K562 (cell line): ENCODE data around the gene DNAJC30. TPM values are rescaled to one million over a fixed set of nuclear protein-coding genes. Genes with fewer than 3 reads are reported as not detected.
A peak's percentile ranks its signal among the peaks of the same experiment; 100 is the strongest.

Experiments used
- ATAC-seq: fragments of 200-7000 bp; cut with Tn5 transposase; 3 replicates; pipeline ENCODE4 v1.9.1; 2020; ENCODE audit warnings: moderate library complexity
- BruUV-seq: library from RNA; stranded (reverse); fragments of 400-500 nt; replicated peaks from 2 replicates; lab custom pipeline; 2021; lab: Mats Ljungman, UMichigan
- CTCF ChIA-PET: fragments of 300-600 bp; formaldehyde crosslinking; extraction: SDS; loops from one replicate; lab custom pipeline; 2021; ENCODE audit warnings: low intra/inter-chr PET ratio; lab: Yijun Ruan, JAX
- POLR2A ChIA-PET: fragments of 300-600, 350-650 bp; sonication (Branson Sonifier 250); formaldehyde crosslinking; extraction: SDS; loops from one replicate; lab custom pipeline; 2021; ENCODE audit warnings: antibody characterized with exemption, inconsistent platforms; lab: Yijun Ruan, JAX
- DNase-seq, 4 experiments: peaks; one replicate each; pipeline versions ENCODE4 v3.0.0 to v3.0.0-alpha.2; 2011 to 2018; ENCODE audit warnings: low spot score in 3 of 4, mixed read lengths in 3 of 4; ENCODE audit errors: extremely low read depth in 1 of 4
- FAIRE-seq: peaks from 2 replicates; lab custom pipeline; 2011; peaks lifted over from hg19 to GRCh38; lab: Jason Lieb, UNC
- H2AFZ ChIP-seq: 2 replicates; pipeline ENCODE4 v1.6.0; 2011; ENCODE audit warnings: low read depth, low read length, control low read depth, inconsistent platforms
- H3K27ac ChIP-seq: fragments of 200-600 bp; 3 replicates; pipeline ENCODE4 v1.8.0; 2011; ENCODE audit warnings: low read depth, mild to moderate bottlenecking, control low read depth, inconsistent platforms, low read length, moderate library complexity, mixed read lengths; ENCODE audit errors: extremely low read depth
- H3K27me3 ChIP-seq, 2 experiments: fragments of 300-600 bp in 1 of 2; 2 replicates in 1 of 2; 3 replicates in 1 of 2; pipeline versions ENCODE4 v1.6.0 to v1.8.0; 2011; ENCODE audit warnings: inconsistent platforms in 2 of 2, low read length in 2 of 2, mild to moderate bottlenecking in 1 of 2, mixed read lengths in 1 of 2, moderate library complexity in 1 of 2; ENCODE audit not compliant: control insufficient read depth in 2 of 2, insufficient read depth in 2 of 2
- H3K36me3 ChIP-seq: fragments of 300-600 bp; 3 replicates; pipeline ENCODE4 v1.8.0; 2011; ENCODE audit warnings: mild to moderate bottlenecking, low read length, inconsistent platforms; ENCODE audit not compliant: control insufficient read depth, insufficient read depth
- H3K4me1 ChIP-seq, 2 experiments: fragments of 200-600 bp in 1 of 2; replicated peaks in 1 of 2; 2 replicates in 1 of 2; 3 replicates in 1 of 2; pipeline versions ENCODE4 v1.5.1 to v1.8.0; 2011; ENCODE audit warnings: inconsistent platforms in 2 of 2, low read length in 2 of 2, mild to moderate bottlenecking in 1 of 2, mixed read lengths in 1 of 2, moderate library complexity in 1 of 2; ENCODE audit not compliant: control insufficient read depth in 2 of 2, insufficient read depth in 2 of 2
- H3K4me2 ChIP-seq: 2 replicates; pipeline ENCODE4 v1.6.1; 2011; ENCODE audit warnings: low read length, control low read depth, inconsistent platforms, mixed read lengths; ENCODE audit not compliant: insufficient read depth
- H3K4me3 ChIP-seq: fragments of 200-600 bp; sonication (generic), shearing (Covaris generic); 2 replicates; pipeline ENCODE4 v1.5.1; 2016; ENCODE audit warnings: control low read depth, inconsistent platforms
- H3K79me2 ChIP-seq: fragments of 200-600 bp; 3 replicates; pipeline ENCODE4 v1.8.0; 2011; ENCODE audit warnings: low read length, inconsistent platforms; ENCODE audit not compliant: control insufficient read depth, insufficient read depth
- H3K9ac ChIP-seq, 2 experiments: 2 replicates each; pipeline versions ENCODE4 v1.6.0 to v1.6.1; 2011; ENCODE audit warnings: low read depth in 2 of 2, low read length in 2 of 2, control low read depth in 1 of 2, inconsistent platforms in 1 of 2, mild to moderate bottlenecking in 1 of 2, mixed read lengths in 1 of 2; ENCODE audit not compliant: insufficient read depth in 1 of 2
- H3K9me1 ChIP-seq: one replicate; pipeline ENCODE4 v1.6.0; 2011; ENCODE audit warnings: inconsistent platforms, mild to moderate bottlenecking, low read length, moderate library complexity; ENCODE audit not compliant: control insufficient read depth, insufficient read depth
- H3K9me3 ChIP-seq: replicated peaks from 2 replicates; pipeline ENCODE4 v1.5.1; 2011; ENCODE audit warnings: low read depth, low read length, inconsistent platforms; ENCODE audit not compliant: control insufficient read depth, insufficient read depth
- H4K20me1 ChIP-seq: replicated peaks from 2 replicates; pipeline ENCODE4 v1.6.1; 2011; ENCODE audit warnings: low read length, inconsistent platforms, mixed read lengths; ENCODE audit not compliant: control insufficient read depth, insufficient read depth
- BMI1 ChIP-seq: fragments of 150-350 bp; IDR thresholded peaks from 2 replicates; pipeline ENCODE4 v1.6.1; 2014; ENCODE audit warnings: low read length
- BRD4 ChIP-seq: fragments of 200-600 bp; sonication (generic); IDR thresholded peaks from 2 replicates; pipeline ENCODE4 v1.6.1; 2017; ENCODE audit warnings: inconsistent platforms
- ERF ChIP-seq: fragments of 450-650 bp; formaldehyde crosslinking; IDR thresholded peaks from 2 replicates; pipeline ENCODE4 v1.4.0; 2020; ENCODE audit warnings: mild to moderate bottlenecking, mixed read lengths
- FOXJ3 ChIP-seq: sonication (generic); formaldehyde crosslinking; IDR thresholded peaks from 2 replicates; pipeline ENCODE4 v1.4.0; 2020; ENCODE audit warnings: mild to moderate bottlenecking, missing genetic modification reagents
- HMG20B ChIP-seq: fragments of 250-450 bp; sonication (Bioruptor Pico); IDR thresholded peaks from 2 replicates; pipeline ENCODE4 v1.5.0; 2021; ENCODE audit warnings: mild to moderate bottlenecking
- POLR2G ChIP-seq: fragments of 200-400 bp; formaldehyde crosslinking; IDR thresholded peaks from 2 replicates; pipeline ENCODE4 v1.6.1; 2017; ENCODE audit warnings: low read depth, mild to moderate bottlenecking, antibody characterized with exemption, low read length, moderate library complexity
- SLC30A9 ChIP-seq: fragments of 250-450 bp; sonication (Bioruptor Pico); IDR thresholded peaks from 2 replicates; pipeline ENCODE4 v1.8.0; 2022; ENCODE audit warnings: mild to moderate bottlenecking, moderate library complexity
- SUPT5H ChIP-seq: fragments of 450-650 bp; IDR thresholded peaks from 2 replicates; pipeline ENCODE4 v1.6.1; 2016
- ZNF507 ChIP-seq: conservative IDR thresholded peaks from 2 replicates; pipeline ENCODE4 v1.6.1; 2017; ENCODE audit warnings: missing genetic modification characterization, missing compliant biosample characterization
- WGBS: fragments of 100-300 bp; shearing (Covaris generic); methylation state at CpG from one replicate; pipeline ENCODE4 v1.1.6; 2016; ENCODE audit warnings: low coverage, mixed read lengths; ENCODE audit not compliant: insufficient coverage; ENCODE audit errors: missing lambda C conversion rate; 5-methylcytosine and 5-hydroxymethylcytosine counted together
- in situ Hi-C: fragments of 300-500 bp; cut with MboI; formaldehyde crosslinking; loops from 4 replicates; pipeline ENCODE4 v1.15.0; 2018; ENCODE audit warnings: inconsistent platforms, mixed read lengths
- intact Hi-C: fragments of 100-400 bp; cut with micrococcal nuclease; formaldehyde crosslinking; loops from 2 replicates; pipeline ENCODE4 v1.14.2; 2022
- polyA plus RNA-seq, 8 experiments: library from polyadenylated mRNA; depleted of rRNA in 4 of 8; stranded (reverse) in 5 of 8; unstranded in 3 of 8; fragments of >200 nt; fragmentation: Nextera tagmentation in 2 of 8; fragmentation: Illumina TruSeq in 1 of 8; extraction: Ambion mirVana in 2 of 8; extraction: Trizol in 1 of 8; gene quantifications; 2 replicates each; pipeline versions ENCODE4 v1.2.1 to v1.2.3, GENCODE V29; 2011 to 2014; ENCODE audit warnings: inconsistent platforms in 1 of 8, missing spikeins in 1 of 8
- total RNA-seq, 7 experiments: library from RNA; depleted of rRNA in 6 of 7; stranded (reverse); fragments of >200 nt in 6 of 7; fragmentation: Illumina TruSeq in 2 of 7; extraction: Trizol in 2 of 7; gene quantifications; 2 replicates each; pipeline versions ENCODE4 v1.2.1 to v1.2.3, GENCODE V29; 2011 to 2021; ENCODE audit warnings: low replicate concordance in 1 of 7
- TF ChIP-seq, protein P1 (sequence below): fragments of 450-650 bp; formaldehyde crosslinking; IDR thresholded peaks from 2 replicates; pipeline ENCODE4 v1.4.0; 2020; ENCODE audit warnings: mild to moderate bottlenecking, moderate library complexity
- TF ChIP-seq, protein P2 (sequence below): fragments of 450-650 bp; IDR thresholded peaks from 2 replicates; pipeline ENCODE4 v1.6.1; 2016; ENCODE audit warnings: missing biosample characterization, missing genetic modification characterization

Gene DNAJC30
- total and polyA plus RNA-seq, 9 of the 15 experiments (the other 6 are each of a cell fraction or from before 2014, with no cell fraction given): 1.1 to 11.3 (median 4.6) TPM

DNA sequence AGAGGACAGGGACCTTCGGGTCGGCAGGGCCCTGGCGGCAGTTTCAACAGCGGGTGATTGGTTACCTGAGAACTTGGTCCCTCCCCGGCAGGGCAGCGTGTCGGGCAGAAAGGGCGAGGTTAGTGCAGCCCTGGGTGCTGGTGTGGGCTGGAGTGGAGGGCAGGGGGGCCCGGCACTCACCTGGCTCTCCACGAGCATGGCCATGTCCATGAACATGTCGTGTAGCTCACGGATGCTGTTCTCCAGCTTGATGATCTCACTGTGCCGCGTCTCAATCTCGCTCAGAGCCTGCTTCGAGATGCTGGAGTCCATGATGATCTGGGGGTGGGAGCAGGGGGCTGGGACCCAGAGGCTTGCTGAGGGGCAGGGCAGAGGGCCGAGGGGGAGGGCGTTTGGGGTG is 19.4 kb upstream of the DNAJC30 start:
- peak; percentile 53 for TF ChIP-seq POLR2G
- TF ChIP-seq SUPT5H: no peak
- in situ Hi-C loops (no loop called here), intact Hi-C loops (no loop called here)
- no peak overlapping the region for H3K9ac ChIP-seq
- H3K27me3 ChIP-seq: no peaks in the 10 kb centered on the region; a peak in 1 of 5 replicates
- peaks cover 30% of the 10 kb centered on the region for H4K20me1 ChIP-seq
- no peak for FAIRE-seq
- H3K36me3 ChIP-seq: peaks cover 43% of the 10 kb centered on the region; the same call in 2 of the 3 replicates
- no peaks in the 10 kb centered on the region for H3K9me3 ChIP-seq
- ATAC-seq: no peak
- no peaks in the 10 kb centered on the region for H3K9me1 ChIP-seq
- H3K4me2 ChIP-seq: no peak overlapping the region
- H3K27ac ChIP-seq: no peak overlapping the region
- H3K4me1 ChIP-seq: peaks cover 20 to 69% of the 10 kb centered on the region in 2 experiments; a peak in 4 of 5 replicates
- no peak overlapping the region for H2AFZ ChIP-seq
- H3K4me3 ChIP-seq: no peak overlapping the region
- ChIA-PET POLR2A (interaction anchor here (0.5 to 2.1 kb wide), 8 partner anchors 9 to 32 kb away, joined by 3 to 7 read pairs (median 4); no protein-coding TSS in a partner anchor), CTCF (no interaction called here)
- H3K79me2 ChIP-seq: no peaks in the 10 kb centered on the region
- WGBS: 88% methylated on average over 18 of the region's 18 CpGs
- BruUV-seq: no TSS peak
- DNase-seq: no peak

DNA sequence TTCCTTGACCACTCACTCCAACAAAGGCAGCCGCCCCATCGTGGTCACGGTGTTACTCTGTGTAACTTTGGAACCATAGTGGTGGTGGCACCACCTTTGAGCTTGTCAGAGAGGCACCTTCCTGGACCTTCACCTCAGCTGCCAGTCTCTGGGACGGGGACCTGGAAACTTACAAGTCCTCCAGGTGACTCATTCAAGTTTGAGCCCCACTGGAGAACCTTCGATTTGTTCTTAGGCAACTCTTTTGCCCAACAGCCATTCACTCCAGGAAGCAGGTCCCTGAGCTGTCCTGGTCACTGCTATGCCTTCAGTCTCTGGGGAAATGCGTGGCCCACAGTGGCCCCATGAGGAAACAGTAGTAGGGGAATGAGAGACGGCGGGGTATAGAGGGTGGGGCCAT is 19.0 kb upstream of the DNAJC30 start:
- Histone ChIP-seq H3K4me1 (peaks cover 20 to 67% of the 10 kb centered on the region in 2 experiments; a peak in 4 of 5 replicates), H3K79me2 (no peaks in the 10 kb centered on the region), H3K9me3 (no peaks in the 10 kb centered on the region), H3K27ac (no peak overlapping the region), H3K4me2 (no peak overlapping the region), H3K36me3 (peaks cover 48% of the 10 kb centered on the region; the same call in 2 of the 3 replicates), H3K4me3 (no peak overlapping the region), H4K20me1 (peaks cover 30% of the 10 kb centered on the region), H3K9me1 (no peaks in the 10 kb centered on the region), H2AFZ (no peak overlapping the region), H3K9ac (no peak overlapping the region), H3K27me3 (no peaks in the 10 kb centered on the region; a peak in 1 of 5 replicates)
- BruUV-seq: no TSS peak
- no peak for ATAC-seq
- 85% methylated on average over 8 of the region's 8 CpGs for WGBS
- intact Hi-C loops (no loop called here), in situ Hi-C loops (no loop called here)
- ChIA-PET POLR2A (interaction anchor here (0.5 to 2.1 kb wide), 9 partner anchors 9 to 91 kb away, joined by 3 to 7 read pairs (median 4); partner anchors contain the start of gene STX1A), CTCF (interaction anchor here (0.6 to 0.8 kb wide), 2 partner anchors 16 to 35 kb away, joined by 3 to 4 read pairs; partner anchors contain the start of gene VPS37D)
- no peak for FAIRE-seq
- DNase-seq: no peak
- TF ChIP-seq BMI1: no peak
- TF ChIP-seq ERF (CRISPR knock-in tag): no peak
- TF ChIP-seq SLC30A9 (CRISPR knock-in tag): no peak
- TF ChIP-seq FOXJ3 (CRISPR knock-in tag): no peak
- TF ChIP-seq, protein P1, sequence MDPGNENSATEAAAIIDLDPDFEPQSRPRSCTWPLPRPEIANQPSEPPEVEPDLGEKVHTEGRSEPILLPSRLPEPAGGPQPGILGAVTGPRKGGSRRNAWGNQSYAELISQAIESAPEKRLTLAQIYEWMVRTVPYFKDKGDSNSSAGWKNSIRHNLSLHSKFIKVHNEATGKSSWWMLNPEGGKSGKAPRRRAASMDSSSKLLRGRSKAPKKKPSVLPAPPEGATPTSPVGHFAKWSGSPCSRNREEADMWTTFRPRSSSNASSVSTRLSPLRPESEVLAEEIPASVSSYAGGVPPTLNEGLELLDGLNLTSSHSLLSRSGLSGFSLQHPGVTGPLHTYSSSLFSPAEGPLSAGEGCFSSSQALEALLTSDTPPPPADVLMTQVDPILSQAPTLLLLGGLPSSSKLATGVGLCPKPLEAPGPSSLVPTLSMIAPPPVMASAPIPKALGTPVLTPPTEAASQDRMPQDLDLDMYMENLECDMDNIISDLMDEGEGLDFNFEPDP (CRISPR knock-in tag): no peak
- TF ChIP-seq, protein P2, sequence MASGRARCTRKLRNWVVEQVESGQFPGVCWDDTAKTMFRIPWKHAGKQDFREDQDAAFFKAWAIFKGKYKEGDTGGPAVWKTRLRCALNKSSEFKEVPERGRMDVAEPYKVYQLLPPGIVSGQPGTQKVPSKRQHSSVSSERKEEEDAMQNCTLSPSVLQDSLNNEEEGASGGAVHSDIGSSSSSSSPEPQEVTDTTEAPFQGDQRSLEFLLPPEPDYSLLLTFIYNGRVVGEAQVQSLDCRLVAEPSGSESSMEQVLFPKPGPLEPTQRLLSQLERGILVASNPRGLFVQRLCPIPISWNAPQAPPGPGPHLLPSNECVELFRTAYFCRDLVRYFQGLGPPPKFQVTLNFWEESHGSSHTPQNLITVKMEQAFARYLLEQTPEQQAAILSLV (tag): no peak
- no peak for TF ChIP-seq BRD4
- TF ChIP-seq HMG20B (CRISPR knock-in tag): no peak
- no peak for TF ChIP-seq ZNF507 (tag)
